Measurements from ENCODE around the gene IQSEC1. TPM values are rescaled to one million over a fixed set of nuclear protein-coding genes. Genes with fewer than 3 reads are reported as not detected.
A peak's percentile ranks its signal among the peaks of the same experiment; 100 is the strongest.

Gene IQSEC1
- polyA plus RNA-seq, 2 of the 4 experiments (the other 2 are of a cell fraction) = 3.7 to 10.7 TPM

DNA sequence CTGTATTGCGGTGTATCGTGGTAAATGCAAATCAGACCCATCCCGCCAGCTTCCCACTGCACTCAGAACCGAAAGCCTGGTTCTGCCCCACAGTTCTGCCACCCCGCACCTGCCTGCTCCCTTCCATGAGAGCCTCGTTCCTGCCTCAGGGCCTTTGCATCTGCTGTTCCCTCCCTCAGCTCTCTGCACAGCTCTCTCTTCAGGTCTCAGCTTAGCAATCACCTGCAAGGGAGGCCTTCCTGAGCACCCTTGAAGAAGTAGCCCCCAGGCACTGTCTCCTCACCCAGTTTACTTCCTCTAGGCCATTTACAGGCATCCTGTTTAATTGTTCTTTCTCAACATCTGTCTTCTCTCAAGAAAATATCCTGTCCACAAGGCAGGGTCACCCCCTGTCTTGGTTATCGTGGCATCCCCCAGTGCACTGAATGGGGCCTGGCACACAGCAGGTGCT is 13.3 kb upstream of the IQSEC1 start:
- no peaks in the 10 kb centered on the region for H3K4me1 ChIP-seq
- ATAC-seq (no peak), FAIRE-seq (no peak), DNase-seq (ENCODE audit: low read depth in 1 of 2, low spot score in 1 of 2) (no peak)
- H3K27ac ChIP-seq = no peak overlapping the region
- CTCF ChIA-PET = interaction anchor here (0.5 to 1.0 kb wide), 3 partner anchors 17 to 1192 kb away, joined by 3 to 4 read pairs (median 3); no protein-coding TSS in a partner anchor
- no peak overlapping the region for H3K4me3 ChIP-seq
- 93% methylated on average over 7 of the region's 7 CpGs for WGBS (ENCODE audit: missing lambda C conversion rate)
- no peak overlapping the region for H3K4me2 ChIP-seq
- no peaks in the 10 kb centered on the region for H3K9me3 ChIP-seq
- POLR2A ChIA-PET = no interaction called here
- TF ChIP-seq KDM5A (IDR thresholded peaks at IDR 0.05) = no peak

DNA sequence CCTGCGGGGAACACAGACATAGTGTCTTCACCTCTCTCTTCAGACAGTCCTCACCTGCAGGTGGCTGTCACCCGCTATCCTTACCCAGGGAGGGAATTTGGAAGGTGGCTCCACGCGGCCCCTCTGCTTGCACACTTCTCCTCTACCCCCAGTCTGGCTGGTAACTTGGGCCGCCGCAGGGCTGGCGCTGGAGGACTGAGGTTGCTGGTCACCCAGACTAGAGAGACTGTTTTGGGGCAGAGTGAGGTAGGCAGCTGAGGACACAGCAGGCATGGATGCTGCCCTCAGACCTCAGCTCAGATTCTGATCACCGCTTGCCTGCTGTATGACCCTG is 12.6 kb upstream of the IQSEC1 start:
- Histone ChIP-seq H3K4me2 (no peak overlapping the region), H3K4me1 (no peaks in the 10 kb centered on the region), H3K4me3 (no peak overlapping the region), H3K27ac (no peak overlapping the region), H3K9me3 (no peaks in the 10 kb centered on the region)
- no peak for DNase-seq (ENCODE audit: low read depth in 1 of 2, low spot score in 1 of 2)
- CTCF ChIA-PET = no interaction called here
- ATAC-seq = peak in 1 of 2 experiments; percentile 18; a peak in 2 of 6 replicates
- POLR2A ChIA-PET = no interaction called here
- FAIRE-seq = no peak
- 96% methylated on average over 3 of the region's 8 CpGs for WGBS (ENCODE audit: missing lambda C conversion rate)
- TF ChIP-seq CEBPB (IDR thresholded peaks at IDR 0.05) = no peak
- TF ChIP-seq EHF (CRISPR knock-in tag; IDR thresholded peaks at IDR 0.05) = no peak
- no peak for TF ChIP-seq RCOR1 (IDR thresholded peaks at IDR 0.05; ENCODE audit: low read depth, low read length)
- TF ChIP-seq RARB (CRISPR knock-in tag; IDR thresholded peaks at IDR 0.05) = no peak
- no peak for TF ChIP-seq CHD4 (IDR thresholded peaks at IDR 0.05; ENCODE audit: borderline replicate concordance)
- no peak for TF ChIP-seq ZSCAN20 (CRISPR knock-in tag; IDR thresholded peaks at IDR 0.05)
- no peak for TF ChIP-seq CBX2 (IDR thresholded peaks at IDR 0.05; ENCODE audit: borderline replicate concordance, low read depth)
- TF ChIP-seq, protein P1, sequence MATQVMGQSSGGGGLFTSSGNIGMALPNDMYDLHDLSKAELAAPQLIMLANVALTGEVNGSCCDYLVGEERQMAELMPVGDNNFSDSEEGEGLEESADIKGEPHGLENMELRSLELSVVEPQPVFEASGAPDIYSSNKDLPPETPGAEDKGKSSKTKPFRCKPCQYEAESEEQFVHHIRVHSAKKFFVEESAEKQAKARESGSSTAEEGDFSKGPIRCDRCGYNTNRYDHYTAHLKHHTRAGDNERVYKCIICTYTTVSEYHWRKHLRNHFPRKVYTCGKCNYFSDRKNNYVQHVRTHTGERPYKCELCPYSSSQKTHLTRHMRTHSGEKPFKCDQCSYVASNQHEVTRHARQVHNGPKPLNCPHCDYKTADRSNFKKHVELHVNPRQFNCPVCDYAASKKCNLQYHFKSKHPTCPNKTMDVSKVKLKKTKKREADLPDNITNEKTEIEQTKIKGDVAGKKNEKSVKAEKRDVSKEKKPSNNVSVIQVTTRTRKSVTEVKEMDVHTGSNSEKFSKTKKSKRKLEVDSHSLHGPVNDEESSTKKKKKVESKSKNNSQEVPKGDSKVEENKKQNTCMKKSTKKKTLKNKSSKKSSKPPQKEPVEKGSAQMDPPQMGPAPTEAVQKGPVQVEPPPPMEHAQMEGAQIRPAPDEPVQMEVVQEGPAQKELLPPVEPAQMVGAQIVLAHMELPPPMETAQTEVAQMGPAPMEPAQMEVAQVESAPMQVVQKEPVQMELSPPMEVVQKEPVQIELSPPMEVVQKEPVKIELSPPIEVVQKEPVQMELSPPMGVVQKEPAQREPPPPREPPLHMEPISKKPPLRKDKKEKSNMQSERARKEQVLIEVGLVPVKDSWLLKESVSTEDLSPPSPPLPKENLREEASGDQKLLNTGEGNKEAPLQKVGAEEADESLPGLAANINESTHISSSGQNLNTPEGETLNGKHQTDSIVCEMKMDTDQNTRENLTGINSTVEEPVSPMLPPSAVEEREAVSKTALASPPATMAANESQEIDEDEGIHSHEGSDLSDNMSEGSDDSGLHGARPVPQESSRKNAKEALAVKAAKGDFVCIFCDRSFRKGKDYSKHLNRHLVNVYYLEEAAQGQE (IDR thresholded peaks at IDR 0.05) = no peak
- no peak for TF ChIP-seq SMC3 (IDR thresholded peaks at IDR 0.05)
- no peak for TF ChIP-seq HOXB5 (CRISPR knock-in tag; IDR thresholded peaks at IDR 0.05)
- TF ChIP-seq, protein P2, sequence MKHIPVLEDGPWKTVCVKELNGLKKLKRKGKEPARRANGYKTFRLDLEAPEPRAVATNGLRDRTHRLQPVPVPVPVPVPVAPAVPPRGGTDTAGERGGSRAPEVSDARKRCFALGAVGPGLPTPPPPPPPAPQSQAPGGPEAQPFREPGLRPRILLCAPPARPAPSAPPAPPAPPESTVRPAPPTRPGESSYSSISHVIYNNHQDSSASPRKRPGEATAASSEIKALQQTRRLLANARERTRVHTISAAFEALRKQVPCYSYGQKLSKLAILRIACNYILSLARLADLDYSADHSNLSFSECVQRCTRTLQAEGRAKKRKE (CRISPR knock-in tag; IDR thresholded peaks at IDR 0.05; ENCODE audit: low read depth) = no peak
- TF ChIP-seq TFCP2L1 (CRISPR knock-in tag; IDR thresholded peaks at IDR 0.05) = no peak
- no peak for TF ChIP-seq CBX8 (IDR thresholded peaks at IDR 0.05)
- TF ChIP-seq BHLHE40 (IDR thresholded peaks at IDR 0.05; ENCODE audit: low read depth, low read length) = no peak
- TF ChIP-seq HOXA7 (CRISPR knock-in tag; IDR thresholded peaks at IDR 0.05) = no peak
- no peak for TF ChIP-seq FOXS1 (CRISPR knock-in tag; IDR thresholded peaks at IDR 0.05)
- TF ChIP-seq, protein P3, sequence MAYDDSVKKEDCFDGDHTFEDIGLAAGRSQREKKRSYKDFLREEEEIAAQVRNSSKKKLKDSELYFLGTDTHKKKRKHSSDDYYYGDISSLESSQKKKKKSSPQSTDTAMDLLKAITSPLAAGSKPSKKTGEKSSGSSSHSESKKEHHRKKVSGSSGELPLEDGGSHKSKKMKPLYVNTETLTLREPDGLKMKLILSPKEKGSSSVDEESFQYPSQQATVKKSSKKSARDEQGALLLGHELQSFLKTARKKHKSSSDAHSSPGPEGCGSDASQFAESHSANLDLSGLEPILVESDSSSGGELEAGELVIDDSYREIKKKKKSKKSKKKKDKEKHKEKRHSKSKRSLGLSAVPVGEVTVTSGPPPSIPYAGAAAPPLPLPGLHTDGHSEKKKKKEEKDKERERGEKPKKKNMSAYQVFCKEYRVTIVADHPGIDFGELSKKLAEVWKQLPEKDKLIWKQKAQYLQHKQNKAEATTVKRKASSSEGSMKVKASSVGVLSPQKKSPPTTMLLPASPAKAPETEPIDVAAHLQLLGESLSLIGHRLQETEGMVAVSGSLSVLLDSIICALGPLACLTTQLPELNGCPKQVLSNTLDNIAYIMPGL (CRISPR knock-in tag; IDR thresholded peaks at IDR 0.05; ENCODE audit: borderline replicate concordance) = no peak

All from A549 (cell line).